HEK293 (cell line): ENCODE results near the gene JUND.

Experiments used
- CTCF ChIA-PET: fragments of 350-600 bp; formaldehyde crosslinking; extraction: SDS; loops from one replicate; lab custom pipeline; 2021; ENCODE audit warnings: antibody characterized with exemption; lab: Yijun Ruan, JAX
- POLR2A ChIA-PET: fragments of 300-600 bp; formaldehyde crosslinking; extraction: SDS; loops from one replicate; lab custom pipeline; 2020; ENCODE audit warnings: antibody characterized with exemption, inconsistent platforms; lab: Yijun Ruan, JAX
- H3K27ac ChIP-seq: fragments of 200-500 bp; sonication (Bioruptor generic); 2 replicates; pipeline ENCODE4 v1.5.1; 2014; ENCODE audit warnings: low read depth, low read length, control low read depth, inconsistent platforms; ENCODE audit errors: extremely low read depth
- H3K36me3 ChIP-seq, 2 experiments: fragments of 200-500 bp in 1 of 2; sonication (Bioruptor generic) in 1 of 2; 1 replicate in 1 of 2; 2 replicates in 1 of 2; pipeline ENCODE4 v1.5.1; 2014 to 2017; ENCODE audit warnings: inconsistent platforms in 2 of 2, low read length in 2 of 2; ENCODE audit not compliant: control insufficient read depth in 2 of 2, insufficient read depth in 1 of 2
- H3K4me1 ChIP-seq: fragments of 200-500 bp; sonication (Bioruptor generic); 2 replicates; pipeline ENCODE4 v1.5.1; 2014; ENCODE audit warnings: mild to moderate bottlenecking, low read length, inconsistent platforms; ENCODE audit not compliant: control insufficient read depth, insufficient read depth
- H3K4me3 ChIP-seq: 2 replicates; pipeline ENCODE4 v1.5.1; 2011; ENCODE audit warnings: low read depth, mild to moderate bottlenecking, control low read depth, low read length, moderate library complexity
- H3K9me3 ChIP-seq: fragments of 200-500 bp; sonication (Bioruptor generic); 2 replicates; pipeline ENCODE4 v1.5.1; 2014; ENCODE audit warnings: low read depth, low read length, inconsistent platforms; ENCODE audit not compliant: control insufficient read depth, insufficient read depth
- HOXA7 ChIP-seq: sonication (generic); formaldehyde crosslinking; IDR thresholded peaks from 2 replicates; pipeline ENCODE4 v1.8.1; 2022; ENCODE audit warnings: missing genetic modification reagents, borderline replicate concordance
- KLF1 ChIP-seq: fragments of 450-650 bp; formaldehyde crosslinking; IDR thresholded peaks from 2 replicates; pipeline ENCODE4 v1.5.1; 2016; ENCODE audit warnings: missing biosample characterization, missing genetic modification characterization
- KLF16 ChIP-seq: fragments of 450-650 bp; formaldehyde crosslinking; IDR thresholded peaks from 2 replicates; pipeline ENCODE4 v1.5.1; 2017; ENCODE audit warnings: missing biosample characterization, missing genetic modification characterization
- PATZ1 ChIP-seq: fragments of 450-650 bp; formaldehyde crosslinking; IDR thresholded peaks from 2 replicates; pipeline ENCODE4 v1.5.1; 2016; ENCODE audit warnings: missing biosample characterization, missing genetic modification characterization
- PRDM4 ChIP-seq: fragments of 450-650 bp; formaldehyde crosslinking; IDR thresholded peaks from 2 replicates; pipeline ENCODE4 v1.5.1; 2017; ENCODE audit warnings: missing biosample characterization, missing genetic modification characterization
- SALL2 ChIP-seq: fragments of 450-650 bp; formaldehyde crosslinking; IDR thresholded peaks from 2 replicates; pipeline ENCODE4 v1.5.0; 2017; ENCODE audit warnings: missing biosample characterization, mild to moderate bottlenecking, missing genetic modification characterization, borderline replicate concordance
- ZBTB1 ChIP-seq: fragments of 450-650 bp; formaldehyde crosslinking; IDR thresholded peaks from 2 replicates; pipeline ENCODE4 v1.5.1; 2016; ENCODE audit warnings: missing biosample characterization, missing genetic modification characterization
- ZNF10 ChIP-seq: fragments of 450-650 bp; formaldehyde crosslinking; IDR thresholded peaks from 2 replicates; pipeline ENCODE4 v1.5.1; 2017; ENCODE audit warnings: missing biosample characterization, missing genetic modification characterization
- ZNF112 ChIP-seq: fragments of 450-650 bp; formaldehyde crosslinking; IDR thresholded peaks from 2 replicates; pipeline ENCODE4 v1.5.0; 2017; ENCODE audit warnings: missing biosample characterization, missing genetic modification characterization
- ZNF26 ChIP-seq: fragments of 450-650 bp; formaldehyde crosslinking; IDR thresholded peaks from 2 replicates; pipeline ENCODE4 v1.5.1; 2016; ENCODE audit warnings: missing biosample characterization, missing genetic modification characterization
- ZNF549 ChIP-seq: fragments of 450-650 bp; IDR thresholded peaks from 2 replicates; pipeline ENCODE4 v1.5.1; 2018; ENCODE audit warnings: missing biosample characterization, missing genetic modification characterization, mild to moderate bottlenecking, inconsistent platforms, moderate library complexity
- ZNF624 ChIP-seq: fragments of 450-650 bp; formaldehyde crosslinking; IDR thresholded peaks from 2 replicates; pipeline ENCODE4 v1.5.1; 2017; ENCODE audit warnings: missing biosample characterization, missing genetic modification characterization
- ZNF707 ChIP-seq: fragments of 450-650 bp; formaldehyde crosslinking; IDR thresholded peaks from 2 replicates; pipeline ENCODE4 v1.5.1; 2016; ENCODE audit warnings: missing biosample characterization, missing genetic modification characterization
- ZNF777 ChIP-seq: fragments of 450-650 bp; formaldehyde crosslinking; IDR thresholded peaks from 2 replicates; pipeline ENCODE4 v1.5.1; 2017; ENCODE audit warnings: missing biosample characterization, missing genetic modification characterization, borderline replicate concordance
- ZSCAN16 ChIP-seq: fragments of 450-650 bp; formaldehyde crosslinking; IDR thresholded peaks from 2 replicates; pipeline ENCODE4 v1.5.1; 2016; ENCODE audit warnings: missing biosample characterization, missing genetic modification characterization
- ZXDB ChIP-seq: fragments of 450-650 bp; formaldehyde crosslinking; IDR thresholded peaks from 2 replicates; pipeline ENCODE4 v1.5.1; 2016; ENCODE audit warnings: missing biosample characterization, missing genetic modification characterization
- TF ChIP-seq, protein P1 (sequence below): fragments of 450-650 bp; formaldehyde crosslinking; IDR thresholded peaks from 2 replicates; pipeline ENCODE4 v1.5.1; 2016; ENCODE audit warnings: missing biosample characterization, missing genetic modification characterization

The JUND gene

GRCh38 chr19:18270326-18270725, 11.1 kb downstream of the JUND start:
- no peaks in the 10 kb centered on the region for H3K4me1 ChIP-seq
- TF ChIP-seq ZNF549 (tag by site-specific recombination) (no peak), ZNF777 (tag by site-specific recombination) (no peak), ZNF707 (tag by site-specific recombination) (no peak), ZNF10 (tag by site-specific recombination) (no peak), KLF16 (tag by site-specific recombination) (no peak), SALL2 (tag by site-specific recombination) (no peak), PATZ1 (tag by site-specific recombination) (no peak), ZNF624 (tag by site-specific recombination) (no peak), ZNF26 (tag by site-specific recombination) (no peak), PRDM4 (tag by site-specific recombination) (no peak), ZXDB (tag by site-specific recombination) (no peak), KLF1 (tag by site-specific recombination) (no peak), ZSCAN16 (no peak), ZNF112 (tag by site-specific recombination) (no peak), ZBTB1 (no peak)
- TF ChIP-seq, protein P1, sequence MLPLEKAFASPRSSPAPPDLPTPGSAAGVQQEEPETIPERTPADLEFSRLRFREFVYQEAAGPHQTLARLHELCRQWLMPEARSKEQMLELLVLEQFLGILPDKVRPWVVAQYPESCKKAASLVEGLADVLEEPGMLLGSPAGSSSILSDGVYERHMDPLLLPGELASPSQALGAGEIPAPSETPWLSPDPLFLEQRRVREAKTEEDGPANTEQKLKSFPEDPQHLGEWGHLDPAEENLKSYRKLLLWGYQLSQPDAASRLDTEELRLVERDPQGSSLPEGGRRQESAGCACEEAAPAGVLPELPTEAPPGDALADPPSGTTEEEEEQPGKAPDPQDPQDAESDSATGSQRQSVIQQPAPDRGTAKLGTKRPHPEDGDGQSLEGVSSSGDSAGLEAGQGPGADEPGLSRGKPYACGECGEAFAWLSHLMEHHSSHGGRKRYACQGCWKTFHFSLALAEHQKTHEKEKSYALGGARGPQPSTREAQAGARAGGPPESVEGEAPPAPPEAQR = no peak
- H3K9me3 ChIP-seq = no peaks in the 10 kb centered on the region
- POLR2A ChIA-PET = interaction anchor here (0.6 to 2.7 kb wide), 3 partner anchors 11 to 144 kb away, joined by 6 to 8 read pairs (median 6); partner anchors contain the start of gene JUND
- H3K36me3 ChIP-seq = no peaks in the 10 kb centered on the region
- CTCF ChIA-PET = interaction anchor here (0.7 to 2.5 kb wide), 2 partner anchors 19 to 56 kb away, joined by 4 to 7 read pairs; no protein-coding TSS in a partner anchor
- H3K27ac ChIP-seq = no peak overlapping the region
- H3K4me3 ChIP-seq = no peak overlapping the region

GRCh38 chr19:18269070-18269723, 12.2 kb downstream of the JUND start:
- ChIA-PET CTCF (interaction anchor here (0.6 to 3.1 kb wide), 10 partner anchors 10 to 374 kb away, joined by 3 to 19 read pairs (median 4); no protein-coding TSS in a partner anchor), POLR2A (interaction anchor here (0.6 to 2.7 kb wide), 4 partner anchors 11 to 59 kb away, joined by 3 to 6 read pairs (median 4); partner anchors contain the start of gene JUND)
- H3K4me3 ChIP-seq = no peak overlapping the region
- no peak overlapping the region for H3K27ac ChIP-seq
- no peaks in the 10 kb centered on the region for H3K9me3 ChIP-seq
- no peaks in the 10 kb centered on the region for H3K4me1 ChIP-seq
- no peaks in the 10 kb centered on the region for H3K36me3 ChIP-seq
- TF ChIP-seq HOXA7 (CRISPR knock-in tag) = no peak
